ENCODE measurements around the gene GPBAR1. TPM values are rescaled to one million over a fixed set of nuclear protein-coding genes. Genes with fewer than 3 reads are reported as not detected.

GPBAR1 gene
- total RNA-seq, 1 donor from 2014 or later, result 9.7 TPM

GRCh38 chr2:218238887-218239286 lies 21.9 kb upstream of the GPBAR1 start:
- H3K27me3 Mint-ChIP-seq, result no peaks in the 10 kb centered on the region
- H3K36me3 Mint-ChIP-seq (ENCODE audit: insufficient read depth), result peaks cover 37% of the 10 kb centered on the region
- no peak overlapping the region for H3K4me3 Mint-ChIP-seq (ENCODE audit: low read depth)
- DNase-seq (ENCODE audit: low spot score, unreplicated experiment), result no peak
- no peak overlapping the region for H3K27ac Mint-ChIP-seq
- peaks cover 11% of the 10 kb centered on the region for H3K4me1 Mint-ChIP-seq (ENCODE audit: low read depth)
- TF ChIP-seq CTCF (IDR thresholded peaks at IDR 0.05; ENCODE audit: unreplicated experiment), result no peak
- H3K9me3 Mint-ChIP-seq (ENCODE audit: low read depth), result no peaks in the 10 kb centered on the region

- Mint-ChIP-seq H3K9me3 (ENCODE audit: low read depth) (no peaks in the 10 kb centered on the region), H3K4me3 (ENCODE audit: low read depth) (no peak overlapping the region), H3K4me1 (ENCODE audit: low read depth) (no peaks in the 10 kb centered on the region), H3K27me3 (no peaks in the 10 kb centered on the region), H3K36me3 (ENCODE audit: insufficient read depth) (peaks cover 29% of the 10 kb centered on the region), H3K27ac (no peak overlapping the region)
- DNase-seq (ENCODE audit: low spot score, unreplicated experiment), result no peak
- TF ChIP-seq CTCF (IDR thresholded peaks at IDR 0.05; ENCODE audit: unreplicated experiment), result no peak
Measured at GRCh38 chr2:218244204-218244603, 16.6 kb upstream of the GPBAR1 start.

- H3K9me3 Mint-ChIP-seq (ENCODE audit: low read depth), result no peaks in the 10 kb centered on the region
- H3K4me3 Mint-ChIP-seq (ENCODE audit: low read depth), result no peak overlapping the region
- no peaks in the 10 kb centered on the region for H3K27me3 Mint-ChIP-seq
- peaks cover 32% of the 10 kb centered on the region for H3K36me3 Mint-ChIP-seq (ENCODE audit: insufficient read depth)
- no peak for DNase-seq (ENCODE audit: low spot score, unreplicated experiment)
- no peak for TF ChIP-seq CTCF (IDR thresholded peaks at IDR 0.05; ENCODE audit: unreplicated experiment)
- no peak overlapping the region for H3K27ac Mint-ChIP-seq
- no peaks in the 10 kb centered on the region for H3K4me1 Mint-ChIP-seq (ENCODE audit: low read depth)
Measured at GRCh38 chr2:218244665-218245064, 16.1 kb upstream of the GPBAR1 start.

GRCh38 chr2:218245214-218245613 lies 15.6 kb upstream of the GPBAR1 start:
- TF ChIP-seq CTCF (IDR thresholded peaks at IDR 0.05; ENCODE audit: unreplicated experiment), result no peak
- Mint-ChIP-seq H3K4me1 (ENCODE audit: low read depth) (no peaks in the 10 kb centered on the region), H3K27ac (no peak overlapping the region), H3K4me3 (ENCODE audit: low read depth) (no peak overlapping the region), H3K36me3 (ENCODE audit: insufficient read depth) (peaks cover 35% of the 10 kb centered on the region), H3K9me3 (ENCODE audit: low read depth) (no peaks in the 10 kb centered on the region), H3K27me3 (no peaks in the 10 kb centered on the region)
- DNase-seq (ENCODE audit: low spot score, unreplicated experiment), result no peak

- no peak for DNase-seq (ENCODE audit: low spot score, unreplicated experiment)
- Mint-ChIP-seq H3K27me3 (no peaks in the 10 kb centered on the region), H3K4me1 (ENCODE audit: low read depth) (no peaks in the 10 kb centered on the region), H3K36me3 (ENCODE audit: insufficient read depth) (peaks cover 28% of the 10 kb centered on the region), H3K4me3 (ENCODE audit: low read depth) (no peak overlapping the region), H3K27ac (no peak overlapping the region), H3K9me3 (ENCODE audit: low read depth) (no peaks in the 10 kb centered on the region)
- TF ChIP-seq CTCF (IDR thresholded peaks at IDR 0.05; ENCODE audit: unreplicated experiment), result no peak
Measured at GRCh38 chr2:218249691-218250090, 11.1 kb upstream of the GPBAR1 start.

All from progenitor cell of endocrine pancreas (in vitro differentiated cells).